Stimulated activated CD4-positive, alpha-beta T cell treated with anti-CD3 and anti-CD28 coated beads, Interleukin-12 subunit alpha, Interleukin-12 subunit beta, amount 100 ng/mL, for 48 hours (primary cell): ENCODE data around the gene FGF12.
"Not testable (repeated sequence)": the region's sequence is repeated elsewhere in the genome, so short reads cannot be mapped to it uniquely, and the experiment has no call there.

Experiments used
- DNase-seq, 3 donors: peaks; one replicate each; pipeline ENCODE4 v3.0.0-alpha.2; 2020; ENCODE audit warnings: low read depth in 2 of 3, low spot score in 1 of 3

FGF12 gene

DNA sequence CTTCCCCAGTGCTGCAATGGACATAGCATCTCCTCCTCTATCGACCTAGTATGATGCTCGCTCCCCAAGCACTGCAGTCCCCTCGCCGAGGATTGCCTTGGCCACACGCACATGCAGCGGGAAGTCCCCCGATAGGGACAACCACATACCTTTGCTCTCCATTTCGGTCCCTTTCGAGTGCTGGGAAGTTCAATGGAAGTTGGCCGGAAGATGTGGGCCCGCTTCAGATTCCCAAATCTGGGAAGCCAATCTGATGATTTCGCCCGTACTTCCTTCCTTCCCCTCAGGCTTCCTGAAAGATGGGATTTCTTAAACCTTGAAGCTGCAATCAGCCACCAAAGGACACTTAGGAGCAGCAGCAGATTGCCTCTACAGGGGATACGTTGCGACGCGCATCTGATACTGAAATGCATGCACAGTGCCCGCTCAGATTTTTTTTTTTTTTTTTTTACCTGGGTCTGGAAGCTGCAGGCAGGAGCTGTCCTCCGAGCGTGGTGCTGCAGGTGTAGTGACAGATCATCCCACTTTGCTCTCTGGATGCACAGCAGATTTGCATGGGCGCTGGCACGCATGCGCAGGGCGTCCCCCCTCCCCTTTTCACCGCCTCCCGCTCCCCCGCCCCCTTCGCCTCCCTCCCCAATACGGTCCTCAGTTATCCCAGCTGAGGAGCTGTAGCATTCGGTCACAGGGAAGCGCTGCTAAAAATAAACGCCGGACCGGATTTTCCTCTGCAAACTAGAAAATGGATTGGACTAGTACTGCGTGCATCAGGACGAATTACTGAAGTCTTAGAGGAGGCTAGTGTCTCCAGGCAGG lies at the start of gene FGF12:
TSS of gene FGF12 (minus strand) at position 510 of the 816 bp plus-strand sequence.
- DNase-seq: peak in 1 of 3 donors; percentile 1

DNA sequence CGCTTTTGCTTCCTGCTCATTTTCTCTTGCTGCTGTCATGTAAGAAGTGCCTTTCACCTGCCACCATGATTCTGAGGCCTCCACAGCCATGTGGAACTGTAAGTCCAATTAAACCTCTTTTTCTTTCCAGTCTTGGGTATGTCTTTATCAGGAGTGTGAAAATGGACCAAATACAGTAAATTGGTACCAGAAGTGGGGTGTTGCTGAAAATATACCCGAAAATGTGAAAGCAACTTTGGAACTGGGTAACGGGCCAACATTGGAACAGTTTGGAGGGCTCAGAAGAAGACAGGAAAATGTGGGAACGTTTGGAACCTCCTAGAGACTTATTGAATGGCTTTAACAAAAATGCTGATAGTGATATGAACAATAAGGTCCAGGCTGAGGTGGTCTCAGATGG lies 47.0 kb upstream of the FGF12 start:
- DNase-seq: not testable (repeated sequence)

DNA sequence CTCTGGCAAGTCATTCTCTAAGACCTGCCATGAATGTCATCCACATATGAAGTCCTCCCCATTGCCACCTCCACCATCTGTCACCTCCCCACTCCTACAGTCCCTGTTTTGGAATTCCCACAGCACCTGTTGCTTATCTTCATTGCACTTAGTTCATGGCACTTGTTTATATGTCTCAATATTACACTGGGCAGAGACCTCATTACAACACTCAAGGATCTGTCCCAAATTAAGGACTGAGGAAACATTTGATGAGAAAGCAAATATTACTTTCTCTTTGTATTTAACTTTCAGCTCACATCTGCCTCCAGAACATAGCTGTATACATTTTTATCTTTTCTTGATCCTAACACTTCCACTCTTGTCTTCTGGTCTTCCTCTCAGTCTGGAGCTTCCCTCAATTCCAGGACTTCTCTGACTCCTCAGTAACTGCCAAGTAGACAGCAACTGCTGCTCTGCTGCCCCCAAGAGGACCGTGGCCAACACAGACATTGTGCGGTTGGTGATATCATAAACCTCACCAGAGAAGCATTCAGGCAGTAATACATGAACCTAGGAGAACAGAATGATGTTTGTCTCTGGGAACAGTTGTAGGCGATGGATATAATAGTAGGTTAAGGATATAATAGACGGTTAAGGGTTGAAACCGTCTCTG lies 45.0 kb upstream of the FGF12 start:
- DNase-seq: no peak

GRCh38 chr3:192758654-192759053 lies 31.3 kb upstream of the FGF12 start:
- no peak for DNase-seq

GRCh38 chr3:192751148-192751547 lies 23.8 kb upstream of the FGF12 start:
- no peak for DNase-seq

GRCh38 chr3:192750201-192750600 lies 22.9 kb upstream of the FGF12 start:
- DNase-seq: no peak

DNA sequence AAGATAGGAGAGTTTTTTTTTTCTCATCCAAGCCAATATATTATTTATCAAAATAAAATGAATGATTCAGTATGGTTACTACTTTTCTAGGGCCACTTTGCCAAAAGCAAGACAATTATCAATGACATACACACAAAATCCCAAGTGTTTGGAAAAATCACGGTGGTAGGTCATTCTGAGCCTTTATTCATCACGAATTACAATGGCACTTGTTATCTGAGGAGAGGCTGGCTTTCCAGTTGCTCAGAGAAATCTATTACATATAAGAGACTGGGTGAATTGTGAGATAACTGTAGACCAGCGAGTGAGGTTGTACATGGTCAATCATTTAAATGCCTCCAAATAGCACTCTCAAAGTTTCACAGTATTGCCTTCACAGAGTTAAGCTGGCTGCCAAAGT lies 20.4 kb upstream of the FGF12 start:
- DNase-seq: no peak

- no peak for DNase-seq
These were observed 19.8 kb upstream of the FGF12 start for GRCh38 chr3:192747145-192747544.

GRCh38 chr3:192745150-192745549 lies 17.8 kb upstream of the FGF12 start:
- DNase-seq: no peak

DNA sequence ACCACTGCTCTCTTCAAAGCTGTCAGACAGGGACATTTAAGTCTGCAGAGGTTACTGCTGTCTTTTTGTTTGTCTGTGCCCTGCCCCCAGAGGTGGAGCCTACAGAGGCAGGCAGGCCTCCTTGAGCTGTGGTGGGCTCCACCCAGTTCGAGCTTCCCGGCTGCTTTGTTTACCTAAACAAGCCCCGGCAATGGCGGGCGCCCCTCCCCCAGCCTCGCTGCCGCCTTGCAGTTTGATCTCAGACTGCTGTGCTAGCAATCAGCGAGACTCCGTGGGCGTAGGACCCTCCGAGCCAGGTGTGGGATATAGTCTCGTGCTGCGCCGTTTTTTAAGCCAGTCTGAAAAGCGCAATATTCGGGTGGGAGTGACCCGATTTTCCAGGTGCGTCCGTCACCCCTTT lies 17.3 kb upstream of the FGF12 start:
- not testable (repeated sequence) for DNase-seq

GRCh38 chr3:192737506-192737905 lies 10.2 kb upstream of the FGF12 start:
- no peak for DNase-seq

GRCh38 chr3:192731233-192731632 lies 3.9 kb upstream of the FGF12 start:
- no peak for DNase-seq

DNA sequence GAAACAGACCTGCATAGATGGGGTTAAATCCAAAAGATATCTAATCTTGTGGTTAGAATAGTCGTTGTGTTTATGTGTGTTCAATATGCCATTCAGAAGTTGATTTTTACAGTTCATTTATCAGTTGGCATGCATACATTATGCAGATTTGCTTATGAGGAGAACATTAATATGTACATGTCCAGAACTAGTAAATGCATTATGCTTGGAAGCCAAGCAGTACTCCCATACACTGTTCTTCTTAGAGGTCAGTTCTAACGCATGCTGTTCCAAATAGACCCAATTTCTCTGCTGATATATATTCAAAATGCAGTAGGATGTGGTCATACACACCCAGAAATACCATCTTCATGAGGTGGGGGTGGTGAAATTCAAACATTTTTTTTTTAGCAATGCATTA lies 956 bp downstream of the FGF12 start:
- no peak for DNase-seq

- DNase-seq: no peak
These were observed 7.4 kb downstream of the FGF12 start for GRCh38 chr3:192719964-192720363.

DNA sequence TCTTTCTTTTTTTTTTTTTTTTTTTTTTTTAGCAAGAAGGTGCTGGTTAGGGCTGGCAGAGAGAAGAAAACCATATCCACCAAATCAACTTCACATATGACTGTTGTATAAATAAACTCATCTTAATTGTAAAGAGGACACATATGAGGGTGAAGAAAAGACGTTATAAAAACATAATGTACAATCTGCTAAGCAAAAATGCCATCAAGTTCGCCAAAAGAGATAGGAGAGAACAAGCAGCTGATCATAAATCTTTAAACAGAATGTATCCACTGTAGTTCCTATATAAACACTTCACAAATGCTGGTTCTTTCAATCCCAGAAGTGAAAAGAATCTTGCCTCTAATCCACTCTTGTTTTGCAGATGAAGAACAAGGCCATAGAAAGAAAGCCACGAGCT lies 9.2 kb downstream of the FGF12 start:
- no peak for DNase-seq

DNA sequence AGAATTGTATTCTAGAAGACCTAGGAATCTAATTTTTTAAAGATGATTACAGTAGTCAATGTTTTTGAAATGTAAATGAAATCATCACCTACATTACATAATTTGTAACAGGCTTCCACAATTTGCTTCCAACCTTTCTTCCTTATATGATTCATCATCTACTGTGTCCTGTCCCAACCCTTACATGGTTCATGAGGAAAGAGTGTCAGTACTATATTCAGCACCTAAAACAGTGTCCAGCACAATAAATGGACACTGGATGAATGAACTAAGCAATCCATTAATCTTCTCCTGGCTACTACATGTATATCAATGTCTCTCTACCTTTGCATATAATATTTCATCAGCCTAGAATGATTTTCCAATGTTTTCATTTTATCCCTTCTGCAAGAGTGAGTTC lies 12.2 kb downstream of the FGF12 start:
- no peak for DNase-seq

DNA sequence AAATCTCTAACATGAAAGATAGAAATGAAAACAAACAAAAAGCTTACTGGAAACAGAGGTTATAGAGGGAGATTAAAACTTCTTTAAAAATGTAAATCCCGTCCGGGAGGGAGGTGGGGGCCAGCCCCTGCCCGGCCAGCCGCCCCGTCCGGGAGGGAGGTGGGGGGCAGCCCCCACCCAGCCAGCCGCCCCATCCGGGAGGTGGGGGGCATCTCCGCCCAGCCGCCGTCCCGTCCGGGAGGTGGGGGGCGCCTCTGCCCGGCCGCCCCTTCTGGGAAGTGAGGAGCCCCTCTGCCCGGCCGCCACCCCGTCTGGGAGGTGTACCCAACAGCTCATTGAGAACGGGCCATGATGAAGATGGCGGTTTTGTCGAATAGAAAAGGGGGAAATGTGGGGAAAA lies 16.2 kb downstream of the FGF12 start:
- not testable (repeated sequence) for DNase-seq

GRCh38 chr3:192710366-192710765 lies 17.0 kb downstream of the FGF12 start:
- no peak for DNase-seq

- DNase-seq: no peak
These were observed 21.1 kb downstream of the FGF12 start for GRCh38 chr3:192706272-192706671.

GRCh38 chr3:192700885-192701284 lies 26.5 kb downstream of the FGF12 start:
- no peak for DNase-seq

- DNase-seq: no peak
These were observed 30.3 kb downstream of the FGF12 start for GRCh38 chr3:192696943-192697587.

GRCh38 chr3:192687488-192688152 lies 39.7 kb downstream of the FGF12 start:
- DNase-seq: no peak
